GM19351 (cell line): ENCODE data around the gene R3HDM4.
"Not testable (repeated sequence)": the region's sequence is repeated elsewhere in the genome, so short reads cannot be mapped to it uniquely, and the experiment has no call there.

Source experiments
- ATAC-seq: cut with Tn5 transposase; IDR thresholded peaks from one replicate; pipeline ENCODE4 v1.9.1; 2021; ENCODE audit warnings: mild to moderate bottlenecking, moderate library complexity; ENCODE audit not compliant: unreplicated experiment

R3HDM4 gene

GRCh38 chr19:861756-862580 lies 51.1 kb downstream of the R3HDM4 start:
- ATAC-seq = no peak

GRCh38 chr19:861141-861755 lies 51.8 kb downstream of the R3HDM4 start:
- ATAC-seq = no peak

GRCh38 chr19:858868-859843 lies 53.9 kb downstream of the R3HDM4 start, which contains the start of gene CFD:
Gene CFD, plus strand, starts transcription at chr19:859664. Its CDS starts 26 bp downstream, at chr19:859690.
- no peak for ATAC-seq

GRCh38 chr19:858284-858683 lies 54.7 kb downstream of the R3HDM4 start:
- no peak for ATAC-seq

- ATAC-seq = no peak
These were observed 57.4 kb downstream of the R3HDM4 start for GRCh38 chr19:855566-856120.

GRCh38 chr19:855142-855541 lies 57.9 kb downstream of the R3HDM4 start:
- ATAC-seq = no peak

GRCh38 chr19:854549-854948 lies 58.5 kb downstream of the R3HDM4 start:
- no peak for ATAC-seq

- not testable (repeated sequence) for ATAC-seq
These were observed 59.3 kb downstream of the R3HDM4 start for GRCh38 chr19:853614-854220.

GRCh38 chr19:853014-853585 lies 59.9 kb downstream of the R3HDM4 start:
- no peak for ATAC-seq

- no peak for ATAC-seq
These were observed 60.6 kb downstream of the R3HDM4 start, which contains the start of gene ELANE for GRCh38 chr19:852136-853013. Gene ELANE, plus strand, starts transcription at chr19:852303. Its CDS starts 26 bp downstream, at chr19:852329.

GRCh38 chr19:850979-851335 lies 62.1 kb downstream of the R3HDM4 start:
- ATAC-seq = no peak

- ATAC-seq = no peak
These were observed 62.6 kb downstream of the R3HDM4 start for GRCh38 chr19:850221-850978.

GRCh38 chr19:849195-849594 lies 63.8 kb downstream of the R3HDM4 start:
- ATAC-seq = not testable (repeated sequence)

- no peak for ATAC-seq
These were observed 64.6 kb downstream of the R3HDM4 start for GRCh38 chr19:848386-848921.
